ENCODE results near the gene NEGR1. TPM values are rescaled to one million over a fixed set of nuclear protein-coding genes. Genes with fewer than 3 reads are reported as not detected.

The NEGR1 gene
- total RNA-seq, 1 experiment from 2014 or later, result 2.9 TPM

DNA sequence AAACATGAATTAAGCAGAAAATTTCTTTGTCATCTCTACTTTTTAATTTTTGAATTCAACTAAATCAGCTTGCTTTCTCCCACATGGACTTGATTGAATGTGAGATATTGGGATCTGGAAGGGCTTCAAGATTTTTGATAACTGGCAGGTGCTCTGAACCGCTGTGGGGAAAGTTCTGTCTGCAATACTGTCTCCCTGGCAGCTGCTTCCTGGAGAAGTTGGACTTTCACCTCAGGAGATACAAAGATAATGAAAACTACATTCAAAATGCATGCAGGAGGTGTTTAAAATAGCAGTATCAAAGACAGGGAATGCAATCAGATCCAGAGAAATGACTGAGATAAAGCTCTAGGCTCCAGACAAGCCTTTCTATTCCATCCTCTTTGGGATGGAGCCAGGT, 338.3 kb downstream of the NEGR1 start:
- no peaks in the 10 kb centered on the region for H3K36me3 Mint-ChIP-seq
- CTCF ChIA-PET, result no interaction called here
- no peak overlapping the region for H3K27ac Mint-ChIP-seq
- no peak overlapping the region for H3K4me3 Mint-ChIP-seq
- DNase-seq (ENCODE audit: low spot score), result no peak
- ATAC-seq, result no peak
- H3K9me3 Mint-ChIP-seq, result no peaks in the 10 kb centered on the region
- TF ChIP-seq HMGA2 (CRISPR knock-in tag; IDR thresholded peaks at IDR 0.05) (no peak), ZNF423 (CRISPR knock-in tag; IDR thresholded peaks at IDR 0.05) (no peak), TEAD4 (CRISPR knock-in tag; IDR thresholded peaks at IDR 0.05) (no peak)
- TF ChIP-seq, protein P1, sequence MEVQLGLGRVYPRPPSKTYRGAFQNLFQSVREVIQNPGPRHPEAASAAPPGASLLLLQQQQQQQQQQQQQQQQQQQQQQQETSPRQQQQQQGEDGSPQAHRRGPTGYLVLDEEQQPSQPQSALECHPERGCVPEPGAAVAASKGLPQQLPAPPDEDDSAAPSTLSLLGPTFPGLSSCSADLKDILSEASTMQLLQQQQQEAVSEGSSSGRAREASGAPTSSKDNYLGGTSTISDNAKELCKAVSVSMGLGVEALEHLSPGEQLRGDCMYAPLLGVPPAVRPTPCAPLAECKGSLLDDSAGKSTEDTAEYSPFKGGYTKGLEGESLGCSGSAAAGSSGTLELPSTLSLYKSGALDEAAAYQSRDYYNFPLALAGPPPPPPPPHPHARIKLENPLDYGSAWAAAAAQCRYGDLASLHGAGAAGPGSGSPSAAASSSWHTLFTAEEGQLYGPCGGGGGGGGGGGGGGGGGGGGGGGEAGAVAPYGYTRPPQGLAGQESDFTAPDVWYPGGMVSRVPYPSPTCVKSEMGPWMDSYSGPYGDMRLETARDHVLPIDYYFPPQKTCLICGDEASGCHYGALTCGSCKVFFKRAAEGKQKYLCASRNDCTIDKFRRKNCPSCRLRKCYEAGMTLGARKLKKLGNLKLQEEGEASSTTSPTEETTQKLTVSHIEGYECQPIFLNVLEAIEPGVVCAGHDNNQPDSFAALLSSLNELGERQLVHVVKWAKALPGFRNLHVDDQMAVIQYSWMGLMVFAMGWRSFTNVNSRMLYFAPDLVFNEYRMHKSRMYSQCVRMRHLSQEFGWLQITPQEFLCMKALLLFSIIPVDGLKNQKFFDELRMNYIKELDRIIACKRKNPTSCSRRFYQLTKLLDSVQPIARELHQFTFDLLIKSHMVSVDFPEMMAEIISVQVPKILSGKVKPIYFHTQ (CRISPR knock-in tag; IDR thresholded peaks at IDR 0.05), result no peak
- TF ChIP-seq, protein P2, sequence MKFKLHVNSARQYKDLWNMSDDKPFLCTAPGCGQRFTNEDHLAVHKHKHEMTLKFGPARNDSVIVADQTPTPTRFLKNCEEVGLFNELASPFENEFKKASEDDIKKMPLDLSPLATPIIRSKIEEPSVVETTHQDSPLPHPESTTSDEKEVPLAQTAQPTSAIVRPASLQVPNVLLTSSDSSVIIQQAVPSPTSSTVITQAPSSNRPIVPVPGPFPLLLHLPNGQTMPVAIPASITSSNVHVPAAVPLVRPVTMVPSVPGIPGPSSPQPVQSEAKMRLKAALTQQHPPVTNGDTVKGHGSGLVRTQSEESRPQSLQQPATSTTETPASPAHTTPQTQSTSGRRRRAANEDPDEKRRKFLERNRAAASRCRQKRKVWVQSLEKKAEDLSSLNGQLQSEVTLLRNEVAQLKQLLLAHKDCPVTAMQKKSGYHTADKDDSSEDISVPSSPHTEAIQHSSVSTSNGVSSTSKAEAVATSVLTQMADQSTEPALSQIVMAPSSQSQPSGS (CRISPR knock-in tag; IDR thresholded peaks at IDR 0.05; ENCODE audit: borderline replicate concordance, low read depth), result no peak
- POLR2A ChIA-PET, result no interaction called here
- H3K4me1 Mint-ChIP-seq, result no peaks in the 10 kb centered on the region
- no peaks in the 10 kb centered on the region for H3K27me3 Mint-ChIP-seq (ENCODE audit: low read depth)

DNA sequence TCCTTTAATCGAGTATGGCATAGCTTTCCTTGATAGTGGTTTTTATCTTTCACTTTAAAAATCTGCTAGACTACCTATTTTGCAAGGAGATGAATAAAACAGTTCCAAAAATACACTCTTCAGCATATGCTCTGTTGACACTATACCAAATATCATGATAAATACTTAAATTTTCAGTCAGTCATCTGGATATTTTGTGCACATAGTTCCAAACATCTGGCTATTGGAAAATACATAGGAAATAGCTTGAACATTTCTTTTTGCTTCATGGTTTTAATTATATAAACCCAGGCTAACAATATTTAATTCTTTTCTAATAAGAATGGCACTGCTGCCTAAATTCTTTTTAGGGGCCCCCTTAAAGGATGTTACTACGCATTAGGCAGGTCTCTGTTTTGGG, 342.1 kb downstream of the NEGR1 start:
- no peak overlapping the region for H3K4me3 Mint-ChIP-seq
- no peaks in the 10 kb centered on the region for H3K4me1 Mint-ChIP-seq
- H3K9me3 Mint-ChIP-seq, result no peaks in the 10 kb centered on the region
- ATAC-seq (no peak), DNase-seq (ENCODE audit: low spot score) (no peak)
- POLR2A ChIA-PET, result no interaction called here
- no peaks in the 10 kb centered on the region for H3K36me3 Mint-ChIP-seq
- TF ChIP-seq ATF1 (CRISPR knock-in tag; IDR thresholded peaks at IDR 0.05), result no peak
- TF ChIP-seq, protein P3, sequence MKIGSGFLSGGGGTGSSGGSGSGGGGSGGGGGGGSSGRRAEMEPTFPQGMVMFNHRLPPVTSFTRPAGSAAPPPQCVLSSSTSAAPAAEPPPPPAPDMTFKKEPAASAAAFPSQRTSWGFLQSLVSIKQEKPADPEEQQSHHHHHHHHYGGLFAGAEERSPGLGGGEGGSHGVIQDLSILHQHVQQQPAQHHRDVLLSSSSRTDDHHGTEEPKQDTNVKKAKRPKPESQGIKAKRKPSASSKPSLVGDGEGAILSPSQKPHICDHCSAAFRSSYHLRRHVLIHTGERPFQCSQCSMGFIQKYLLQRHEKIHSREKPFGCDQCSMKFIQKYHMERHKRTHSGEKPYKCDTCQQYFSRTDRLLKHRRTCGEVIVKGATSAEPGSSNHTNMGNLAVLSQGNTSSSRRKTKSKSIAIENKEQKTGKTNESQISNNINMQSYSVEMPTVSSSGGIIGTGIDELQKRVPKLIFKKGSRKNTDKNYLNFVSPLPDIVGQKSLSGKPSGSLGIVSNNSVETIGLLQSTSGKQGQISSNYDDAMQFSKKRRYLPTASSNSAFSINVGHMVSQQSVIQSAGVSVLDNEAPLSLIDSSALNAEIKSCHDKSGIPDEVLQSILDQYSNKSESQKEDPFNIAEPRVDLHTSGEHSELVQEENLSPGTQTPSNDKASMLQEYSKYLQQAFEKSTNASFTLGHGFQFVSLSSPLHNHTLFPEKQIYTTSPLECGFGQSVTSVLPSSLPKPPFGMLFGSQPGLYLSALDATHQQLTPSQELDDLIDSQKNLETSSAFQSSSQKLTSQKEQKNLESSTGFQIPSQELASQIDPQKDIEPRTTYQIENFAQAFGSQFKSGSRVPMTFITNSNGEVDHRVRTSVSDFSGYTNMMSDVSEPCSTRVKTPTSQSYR (CRISPR knock-in tag; IDR thresholded peaks at IDR 0.05), result no peak
- no peak for TF ChIP-seq TEAD1 (CRISPR knock-in tag; IDR thresholded peaks at IDR 0.05)
- no peak for TF ChIP-seq ESRRA (CRISPR knock-in tag; IDR thresholded peaks at IDR 0.05; ENCODE audit: borderline replicate concordance)
- TF ChIP-seq, protein P4, sequence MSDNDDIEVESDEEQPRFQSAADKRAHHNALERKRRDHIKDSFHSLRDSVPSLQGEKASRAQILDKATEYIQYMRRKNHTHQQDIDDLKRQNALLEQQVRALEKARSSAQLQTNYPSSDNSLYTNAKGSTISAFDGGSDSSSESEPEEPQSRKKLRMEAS (CRISPR knock-in tag; IDR thresholded peaks at IDR 0.05), result no peak
- no peak for TF ChIP-seq IRF2 (CRISPR knock-in tag; IDR thresholded peaks at IDR 0.05; ENCODE audit: borderline replicate concordance, low read depth)
- TF ChIP-seq, protein P5, sequence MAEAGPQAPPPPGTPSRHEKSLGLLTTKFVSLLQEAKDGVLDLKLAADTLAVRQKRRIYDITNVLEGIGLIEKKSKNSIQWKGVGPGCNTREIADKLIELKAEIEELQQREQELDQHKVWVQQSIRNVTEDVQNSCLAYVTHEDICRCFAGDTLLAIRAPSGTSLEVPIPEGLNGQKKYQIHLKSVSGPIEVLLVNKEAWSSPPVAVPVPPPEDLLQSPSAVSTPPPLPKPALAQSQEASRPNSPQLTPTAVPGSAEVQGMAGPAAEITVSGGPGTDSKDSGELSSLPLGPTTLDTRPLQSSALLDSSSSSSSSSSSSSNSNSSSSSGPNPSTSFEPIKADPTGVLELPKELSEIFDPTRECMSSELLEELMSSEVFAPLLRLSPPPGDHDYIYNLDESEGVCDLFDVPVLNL (CRISPR knock-in tag; IDR thresholded peaks at IDR 0.05; ENCODE audit: borderline replicate concordance, low read depth), result no peak
- TF ChIP-seq ETV6 (CRISPR knock-in tag; IDR thresholded peaks at IDR 0.05), result no peak
- no peak for TF ChIP-seq CREM (CRISPR knock-in tag; IDR thresholded peaks at IDR 0.05)
- no peak for TF ChIP-seq MXD4 (CRISPR knock-in tag; IDR thresholded peaks at IDR 0.05; ENCODE audit: borderline replicate concordance)
- TF ChIP-seq, protein P2 (CRISPR knock-in tag; IDR thresholded peaks at IDR 0.05; ENCODE audit: borderline replicate concordance, low read depth), result no peak
- no peak overlapping the region for H3K27ac Mint-ChIP-seq
- no peaks in the 10 kb centered on the region for H3K27me3 Mint-ChIP-seq (ENCODE audit: low read depth)
- CTCF ChIA-PET, result no interaction called here
